Measurements from ENCODE around the gene COL6A1. TPM values are rescaled to one million over a fixed set of nuclear protein-coding genes. Genes with fewer than 3 reads are reported as not detected.

The COL6A1 gene
- total RNA-seq, 1 experiment from 2014 or later = 221 TPM

GRCh38 chr21:45979651-45980050, 1.9 kb upstream of the COL6A1 start (continued):
- no peak for TF ChIP-seq ERG (CRISPR knock-in tag; IDR thresholded peaks at IDR 0.05)
- no peak for TF ChIP-seq TCF7 (CRISPR knock-in tag; IDR thresholded peaks at IDR 0.05; ENCODE audit: low read depth)
- no peak for TF ChIP-seq MYBL2 (CRISPR knock-in tag; IDR thresholded peaks at IDR 0.05)
- TF ChIP-seq NR2C2 (CRISPR knock-in tag; IDR thresholded peaks at IDR 0.05) = no peak

GRCh38 chr21:45980271-45980670, 1.3 kb upstream of the COL6A1 start:
- ChIA-PET CTCF (interaction anchor here (1.3 kb wide), 1 partner anchor 162 kb away, joined by 3 read pairs; no protein-coding TSS in a partner anchor), POLR2A (no interaction called here)
- no peak for DNase-seq (ENCODE audit: low spot score)
- Mint-ChIP-seq H3K27ac (no peak overlapping the region), H3K4me1 (peaks cover 27% of the 10 kb centered on the region), H3K4me3 (no peak overlapping the region), H3K9me3 (no peaks in the 10 kb centered on the region), H3K27me3 (ENCODE audit: low read depth) (peaks cover 7% of the 10 kb centered on the region), H3K36me3 (peaks cover 12% of the 10 kb centered on the region)
- no peak for ATAC-seq
- TF ChIP-seq ZBTB43 (CRISPR knock-in tag; IDR thresholded peaks at IDR 0.05) = no peak
- TF ChIP-seq FOXJ3 (CRISPR knock-in tag; IDR thresholded peaks at IDR 0.05; ENCODE audit: borderline replicate concordance) = no peak
- TF ChIP-seq HMGXB4 (CRISPR knock-in tag; IDR thresholded peaks at IDR 0.05) = no peak
- no peak for TF ChIP-seq ZNF532 (CRISPR knock-in tag; IDR thresholded peaks at IDR 0.05; ENCODE audit: borderline replicate concordance)
- no peak for TF ChIP-seq NR1H2 (CRISPR knock-in tag; IDR thresholded peaks at IDR 0.05)
- no peak for TF ChIP-seq AR (CRISPR knock-in tag; IDR thresholded peaks at IDR 0.05)
- no peak for TF ChIP-seq GRHL2 (CRISPR knock-in tag; IDR thresholded peaks at IDR 0.05; ENCODE audit: insufficient replicate concordance, severe bottlenecking)
- no peak for TF ChIP-seq GABPB1 (CRISPR knock-in tag; IDR thresholded peaks at IDR 0.05)
- no peak for TF ChIP-seq ZNF232 (CRISPR knock-in tag; IDR thresholded peaks at IDR 0.05)
- no peak for TF ChIP-seq ZNF425 (CRISPR knock-in tag; conservative IDR thresholded peaks at IDR 0.05)
- TF ChIP-seq CTCF (IDR thresholded peaks at IDR 0.05) = no peak
